NB4 (cell line): ENCODE data around the gene STX4.

Experiments
- DNase-seq: peaks from one replicate; pipeline ENCODE4 v3.0.0; 2010; ENCODE audit warnings: low read depth
- H3K4me3 ChIP-seq: one replicate; pipeline ENCODE4 v1.5.1; 2011; ENCODE audit warnings: mild to moderate bottlenecking, low read depth, low read length, moderate library complexity
- MYC ChIP-seq: IDR thresholded peaks from 2 replicates; pipeline ENCODE4 v1.6.1; 2011; ENCODE audit warnings: low read depth, low read length
- POLR2A ChIP-seq: IDR thresholded peaks from 2 replicates; pipeline ENCODE4 v1.6.1; 2011; ENCODE audit warnings: mild to moderate bottlenecking; ENCODE audit not compliant: insufficient read length; ENCODE audit errors: extremely low read depth
- TF ChIP-seq, protein P1 (sequence below): IDR thresholded peaks from one replicate; pipeline ENCODE4 v1.5.1; 2012; ENCODE audit warnings: low read depth, low read length
- TF ChIP-seq, protein P2 (sequence below): IDR thresholded peaks from 2 replicates; pipeline ENCODE4 v1.6.1; 2011; ENCODE audit warnings: low read depth, low read length

STX4 gene

DNA sequence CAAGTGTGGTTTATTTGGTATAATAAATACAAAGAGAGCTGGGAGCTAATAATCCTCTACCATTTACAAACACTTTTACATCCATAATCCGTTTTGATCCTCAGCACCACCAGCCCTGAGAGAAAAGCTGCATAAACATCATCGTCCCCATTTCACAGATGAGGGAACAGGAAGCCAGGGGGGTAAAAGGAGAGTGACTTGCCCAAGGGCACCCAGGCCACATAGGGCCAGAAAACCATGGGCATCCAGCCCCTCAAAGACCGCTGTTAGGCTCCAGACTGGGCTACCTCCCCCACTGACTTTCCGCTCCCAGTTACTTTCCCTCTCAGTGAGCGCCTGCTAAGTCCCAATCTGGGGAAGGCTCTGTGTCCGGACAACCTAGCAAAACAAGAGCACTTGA is 29.6 kb upstream of the STX4 start:
- no peak for DNase-seq
- TF ChIP-seq POLR2A (no peak), MYC (no peak)
- TF ChIP-seq, protein P1, sequence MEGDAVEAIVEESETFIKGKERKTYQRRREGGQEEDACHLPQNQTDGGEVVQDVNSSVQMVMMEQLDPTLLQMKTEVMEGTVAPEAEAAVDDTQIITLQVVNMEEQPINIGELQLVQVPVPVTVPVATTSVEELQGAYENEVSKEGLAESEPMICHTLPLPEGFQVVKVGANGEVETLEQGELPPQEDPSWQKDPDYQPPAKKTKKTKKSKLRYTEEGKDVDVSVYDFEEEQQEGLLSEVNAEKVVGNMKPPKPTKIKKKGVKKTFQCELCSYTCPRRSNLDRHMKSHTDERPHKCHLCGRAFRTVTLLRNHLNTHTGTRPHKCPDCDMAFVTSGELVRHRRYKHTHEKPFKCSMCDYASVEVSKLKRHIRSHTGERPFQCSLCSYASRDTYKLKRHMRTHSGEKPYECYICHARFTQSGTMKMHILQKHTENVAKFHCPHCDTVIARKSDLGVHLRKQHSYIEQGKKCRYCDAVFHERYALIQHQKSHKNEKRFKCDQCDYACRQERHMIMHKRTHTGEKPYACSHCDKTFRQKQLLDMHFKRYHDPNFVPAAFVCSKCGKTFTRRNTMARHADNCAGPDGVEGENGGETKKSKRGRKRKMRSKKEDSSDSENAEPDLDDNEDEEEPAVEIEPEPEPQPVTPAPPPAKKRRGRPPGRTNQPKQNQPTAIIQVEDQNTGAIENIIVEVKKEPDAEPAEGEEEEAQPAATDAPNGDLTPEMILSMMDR: no peak
- TF ChIP-seq, protein P2, sequence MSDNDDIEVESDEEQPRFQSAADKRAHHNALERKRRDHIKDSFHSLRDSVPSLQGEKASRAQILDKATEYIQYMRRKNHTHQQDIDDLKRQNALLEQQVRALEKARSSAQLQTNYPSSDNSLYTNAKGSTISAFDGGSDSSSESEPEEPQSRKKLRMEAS: no peak
- no peak overlapping the region for H3K4me3 ChIP-seq

DNA sequence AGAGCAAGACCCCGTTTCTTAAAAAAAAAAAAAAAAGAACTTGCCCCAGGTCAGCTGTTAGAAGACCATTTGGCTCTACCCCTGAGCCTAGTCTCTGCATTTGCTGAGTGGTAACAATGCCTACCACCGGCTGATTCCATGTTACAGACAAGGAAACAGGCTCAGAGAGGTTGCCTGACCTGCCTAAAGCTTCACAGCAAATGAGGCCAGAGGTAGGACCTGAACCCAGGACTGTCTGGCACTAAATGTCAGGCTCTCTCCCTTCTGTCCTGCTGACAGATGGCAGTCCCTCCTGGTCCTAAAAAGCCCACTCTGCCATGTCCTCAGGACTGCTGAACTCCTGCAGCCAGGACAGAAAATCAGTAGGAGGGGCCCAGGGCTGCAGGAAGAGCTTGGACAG is 28.7 kb upstream of the STX4 start:
- DNase-seq: no peak
- H3K4me3 ChIP-seq: no peak overlapping the region
- TF ChIP-seq, protein P2: no peak
- TF ChIP-seq, protein P1: no peak
- no peak for TF ChIP-seq MYC
- no peak for TF ChIP-seq POLR2A

DNA sequence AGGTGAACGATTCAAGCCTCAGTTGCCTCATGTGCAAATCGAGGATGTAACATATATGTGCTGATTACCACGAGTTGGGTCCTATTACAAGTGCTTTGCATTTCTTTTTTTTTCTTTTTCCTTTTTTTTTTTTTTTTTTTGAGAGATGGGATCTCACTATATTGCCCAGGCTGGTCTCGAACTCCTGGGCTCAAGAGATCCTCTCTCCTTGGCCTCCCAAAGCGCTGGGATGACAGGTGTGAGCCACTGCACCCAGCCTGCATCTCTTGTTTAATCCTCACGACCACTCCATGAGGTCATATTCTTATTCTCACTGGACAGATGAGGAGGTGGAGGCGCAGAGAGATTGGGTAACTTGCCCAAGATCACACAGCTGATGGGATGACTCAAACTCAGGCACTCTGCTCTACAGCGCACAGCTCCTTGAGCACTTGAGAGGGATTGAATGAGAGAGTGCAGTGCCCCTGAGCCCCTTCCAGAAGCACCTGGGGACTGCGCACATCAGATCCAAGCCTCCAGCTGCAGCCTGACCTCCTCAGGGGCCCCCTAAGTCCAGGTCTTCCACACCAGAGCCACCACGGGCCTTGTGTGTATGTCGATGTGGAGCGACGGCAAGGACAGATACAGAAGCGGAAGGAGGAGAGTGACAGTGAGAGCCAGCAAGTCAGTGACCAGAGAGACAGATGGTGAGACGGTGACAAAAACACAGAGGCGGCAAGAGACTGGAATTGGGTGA is 27.8 kb upstream of the STX4 start:
- no peak for DNase-seq
- H3K4me3 ChIP-seq: no peak overlapping the region
- TF ChIP-seq MYC: no peak
- TF ChIP-seq, protein P2: no peak
- TF ChIP-seq POLR2A: no peak
- TF ChIP-seq, protein P1: no peak

DNA sequence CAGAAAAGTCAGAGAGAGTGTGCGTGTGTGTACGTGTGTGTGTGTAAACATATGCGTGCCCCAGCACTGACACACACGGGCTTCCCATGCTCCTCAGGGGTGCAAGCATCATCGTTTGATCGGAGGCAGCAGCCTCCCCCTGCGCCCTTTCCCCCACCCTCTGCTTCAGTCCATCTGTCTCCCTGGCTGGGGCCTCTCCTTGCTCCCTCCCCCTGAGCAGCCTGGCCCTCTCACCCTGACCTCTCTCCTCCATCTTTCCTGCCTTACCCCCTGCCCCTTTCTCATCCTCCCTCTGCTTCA is 27.3 kb upstream of the STX4 start:
- H3K4me3 ChIP-seq: no peak overlapping the region
- DNase-seq: no peak
- TF ChIP-seq POLR2A (no peak), MYC (no peak)
- TF ChIP-seq, protein P2: no peak
- TF ChIP-seq, protein P1: no peak

DNA sequence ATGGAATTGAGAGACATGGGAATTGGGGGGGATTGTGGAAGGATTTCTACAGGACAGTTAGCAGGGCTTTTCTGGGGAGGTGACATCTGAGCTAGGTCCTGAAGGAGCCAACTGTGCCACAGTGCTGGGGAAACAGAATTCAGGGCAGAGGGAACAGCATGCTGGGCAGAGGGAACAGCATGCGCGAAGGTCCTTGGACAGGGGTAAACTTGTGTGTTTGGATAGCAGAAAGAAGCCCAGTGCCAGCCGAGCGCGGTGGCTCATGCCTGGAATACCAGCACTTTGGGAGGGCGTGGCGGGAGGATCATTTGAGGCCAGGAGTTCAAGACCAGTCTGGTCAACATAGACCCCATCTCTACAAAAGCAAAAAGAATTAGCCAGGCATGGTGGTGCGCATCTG is 26.8 kb upstream of the STX4 start:
- TF ChIP-seq MYC (no peak), POLR2A (no peak)
- TF ChIP-seq, protein P1: no peak
- TF ChIP-seq, protein P2: no peak
- no peak for DNase-seq
- H3K4me3 ChIP-seq: no peak overlapping the region
